Stimulated activated naive CD4-positive, alpha-beta T cell treated with Interleukin-2 at 50 U/mL for 16 hours (primary cell): ENCODE results near the gene FKRP.
A peak's percentile ranks its signal among the peaks of the same experiment; 100 is the strongest.
"Not testable (repeated sequence)": the region's sequence is repeated elsewhere in the genome, so short reads cannot be mapped to it uniquely, and the experiment has no call there.

Experiments
- DNase-seq: peaks from one replicate; lab custom pipeline; 2025; lab: John Stamatoyannopoulos, UW

FKRP gene

GRCh38 chr19:46759817-46760333 lies 14.0 kb downstream of the FKRP start:
- no peak for DNase-seq

- no peak for DNase-seq
Observed at GRCh38 chr19:46760363-46760762, 14.5 kb downstream of the FKRP start.

GRCh38 chr19:46760897-46761296 lies 15.0 kb downstream of the FKRP start:
- DNase-seq, result not testable (repeated sequence)

GRCh38 chr19:46761418-46761831 lies 15.6 kb downstream of the FKRP start:
- no peak for DNase-seq

DNA sequence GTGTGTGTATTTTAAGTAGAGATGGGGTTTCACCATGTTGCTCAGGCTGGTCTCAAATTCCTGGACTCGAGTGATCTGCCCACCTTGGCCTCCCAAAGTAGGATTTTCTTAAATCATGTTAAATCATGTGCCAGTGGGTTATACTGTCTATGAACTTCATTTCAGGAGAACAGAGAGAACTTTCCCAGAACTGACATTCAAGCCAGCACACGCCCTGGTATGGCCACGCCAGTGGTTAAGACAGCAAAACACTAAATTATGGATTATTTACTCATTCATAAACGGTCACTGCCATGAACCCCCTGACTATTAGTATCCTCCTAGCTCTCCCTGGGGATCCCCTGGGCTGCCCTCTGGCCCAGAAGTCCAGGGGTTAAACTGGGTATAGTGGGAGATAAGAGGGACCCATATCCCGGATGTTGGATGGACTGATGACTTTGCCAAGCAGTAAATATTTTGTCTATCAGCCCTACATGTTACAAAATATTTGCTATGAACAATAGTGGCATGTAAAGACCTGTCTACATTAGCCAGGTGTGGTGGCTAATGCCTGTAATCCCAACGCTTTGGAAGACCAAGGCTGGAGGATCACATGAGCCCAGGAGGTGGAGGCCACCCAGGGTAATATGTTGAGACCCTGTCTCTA lies 16.5 kb downstream of the FKRP start:
- DNase-seq, result no peak

DNA sequence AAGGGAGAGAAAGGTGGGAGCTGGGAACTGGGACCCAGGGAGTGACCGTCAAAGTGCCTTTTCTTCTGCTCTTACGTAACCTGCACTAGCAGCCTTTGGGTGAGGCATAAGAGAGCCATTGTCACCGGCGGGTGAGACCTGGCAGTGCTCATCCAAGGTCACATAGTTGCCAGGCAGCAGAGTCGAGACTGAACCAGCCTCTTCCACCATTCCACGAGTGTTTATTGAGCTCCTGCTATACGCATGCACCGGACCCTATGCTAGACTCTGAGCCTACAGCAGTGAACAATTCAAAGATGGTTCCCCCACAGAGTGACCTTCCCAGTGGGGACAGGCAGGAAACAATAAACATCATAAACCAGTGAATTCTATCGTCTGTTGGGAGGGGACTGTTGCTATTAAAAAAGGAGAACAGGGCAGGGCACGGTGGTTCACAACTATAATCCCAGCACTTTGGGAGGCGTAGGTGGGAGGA lies 19.0 kb downstream of the FKRP start:
- DNase-seq, result no peak

GRCh38 chr19:46766569-46767317 lies 20.9 kb downstream of the FKRP start:
- DNase-seq, result peak; percentile 63

- not testable (repeated sequence) for DNase-seq
Observed at GRCh38 chr19:46768746-46769145, 22.9 kb downstream of the FKRP start.

- DNase-seq, result no peak
Observed at GRCh38 chr19:46772170-46773017, 26.5 kb downstream of the FKRP start.

- DNase-seq, result no peak
Observed at GRCh38 chr19:46773018-46773399, 27.2 kb downstream of the FKRP start.

DNA sequence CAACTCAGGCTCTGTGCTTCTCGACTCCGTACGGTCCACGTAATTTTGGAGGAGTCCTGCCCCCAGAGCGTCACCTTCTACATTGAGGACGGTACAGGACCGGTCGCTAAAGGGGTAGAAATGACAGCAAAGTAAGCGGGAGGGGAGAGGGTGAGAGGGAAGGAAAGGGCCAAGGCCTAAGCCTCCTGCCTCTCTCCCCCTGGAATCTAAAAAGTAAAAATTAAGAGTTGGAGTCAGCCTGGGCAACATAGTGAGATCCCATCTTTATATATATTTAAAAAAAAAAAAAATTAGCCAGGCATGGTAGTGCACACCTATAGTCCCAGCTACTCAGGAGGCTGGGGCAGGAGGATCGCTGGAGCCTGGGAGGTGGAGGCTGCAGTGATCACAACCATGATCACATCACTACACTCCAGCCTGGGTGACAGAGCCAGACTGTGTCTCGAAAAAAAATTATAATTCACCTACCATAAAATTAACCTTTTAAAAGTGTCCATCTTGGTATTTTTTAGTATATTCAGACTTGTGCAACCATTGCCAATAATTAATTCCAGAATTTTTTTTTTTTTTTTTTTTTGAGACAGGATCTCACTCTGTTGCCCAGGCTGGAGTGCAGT lies 29.9 kb downstream of the FKRP start:
- DNase-seq, result no peak

GRCh38 chr19:46776927-46777911 lies 31.4 kb downstream of the FKRP start:
- peak; percentile 10 for DNase-seq

- DNase-seq, result not testable (repeated sequence)
Observed at GRCh38 chr19:46777956-46778645, 32.2 kb downstream of the FKRP start.

DNA sequence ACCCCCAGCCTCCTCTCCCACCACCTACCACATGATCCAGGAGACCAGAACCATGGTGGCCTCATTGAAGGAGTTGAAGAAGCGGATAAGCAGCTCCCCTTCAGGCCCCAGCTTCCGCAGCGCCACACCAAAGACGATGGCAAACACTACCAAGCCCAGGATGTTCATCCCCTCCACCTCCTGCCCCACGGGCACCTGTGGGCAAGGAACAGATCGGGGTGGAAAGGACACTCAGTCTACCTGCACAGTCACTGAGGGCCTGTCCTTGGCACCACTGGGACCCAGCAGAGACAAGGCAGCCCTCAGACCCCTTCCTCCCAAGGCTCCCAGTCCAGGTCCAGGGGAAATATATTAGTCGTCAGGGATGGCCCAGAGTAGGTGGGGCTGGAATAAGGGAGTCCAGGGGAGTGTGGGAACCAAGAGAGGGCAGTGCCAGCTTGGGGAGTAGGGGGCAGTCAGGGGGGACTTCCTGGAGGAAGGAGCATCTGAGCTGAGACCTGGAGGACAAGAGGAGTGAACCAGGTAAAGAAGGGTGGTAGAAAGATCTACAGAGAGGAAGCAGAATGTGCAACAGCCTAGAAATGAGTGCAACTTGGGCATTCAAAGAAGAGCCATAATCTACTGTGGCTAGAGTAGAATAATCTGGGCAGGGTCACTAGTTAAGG lies 36.6 kb downstream of the FKRP start:
- no peak for DNase-seq

DNA sequence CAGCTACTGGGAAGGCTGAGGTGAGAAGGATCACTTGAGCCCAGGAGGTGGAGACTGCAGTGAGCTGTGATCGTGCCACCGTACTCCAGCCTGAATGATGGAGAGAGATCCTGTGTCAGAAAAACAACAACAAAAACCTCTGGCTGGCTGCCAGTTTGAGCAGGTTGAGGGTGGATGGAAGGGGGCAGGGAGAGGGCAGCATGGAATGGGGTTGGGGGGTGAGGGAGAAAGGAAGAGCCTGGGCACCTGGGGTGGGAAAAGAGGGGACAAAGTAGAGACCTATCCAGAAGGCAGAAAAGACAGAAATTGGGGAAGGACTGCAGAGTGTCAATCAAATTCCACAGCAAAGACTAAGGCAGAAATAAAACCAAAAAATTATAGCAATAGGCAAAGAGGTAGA lies 37.8 kb downstream of the FKRP start:
- no peak for DNase-seq

GRCh38 chr19:46784262-46785053 lies 38.6 kb downstream of the FKRP start:
- DNase-seq, result peak; percentile 80

DNA sequence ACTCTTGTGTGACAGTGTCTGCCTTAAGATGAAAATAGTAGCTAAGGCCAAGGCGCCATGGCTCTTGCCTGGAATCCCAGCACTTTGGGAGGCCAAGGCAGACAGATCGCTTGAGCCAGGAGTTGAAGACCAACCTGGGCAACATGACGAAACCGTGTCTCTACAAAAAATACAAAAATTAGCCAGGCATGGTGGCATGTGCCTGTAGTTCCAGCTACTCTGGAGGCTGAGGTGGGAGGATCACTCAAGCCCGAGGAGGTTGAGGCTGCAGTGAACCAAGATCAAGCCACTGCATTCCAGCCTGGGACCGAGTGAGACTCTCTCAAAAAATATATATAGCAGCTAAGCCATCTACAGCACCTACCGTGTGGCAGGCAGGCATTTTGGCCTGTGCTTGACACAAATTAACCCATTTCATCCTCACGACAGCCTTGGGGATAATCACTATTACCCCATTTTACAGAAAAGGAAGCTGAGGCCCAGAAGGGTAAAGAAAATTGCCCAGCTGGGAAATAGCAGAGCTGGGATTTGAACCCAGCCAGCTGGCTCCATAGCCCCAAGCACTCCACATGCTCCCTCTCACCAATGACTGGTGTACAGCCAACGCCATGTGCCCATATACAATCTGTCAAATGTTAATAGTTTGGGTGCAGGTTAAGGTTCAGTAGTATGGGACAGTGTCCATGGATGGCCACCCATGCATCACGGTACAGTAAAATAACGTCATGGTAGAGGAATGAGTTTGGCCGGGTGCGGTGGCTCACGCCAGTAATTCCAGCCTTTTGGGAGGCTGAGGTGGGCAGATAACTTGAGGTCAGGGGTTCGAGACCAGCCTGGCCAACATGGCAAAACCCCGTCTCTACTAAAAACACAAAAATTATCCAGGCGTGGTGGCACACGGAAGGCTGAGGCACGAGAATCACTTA lies 39.5 kb downstream of the FKRP start:
- DNase-seq, result no peak

GRCh38 chr19:46785980-46786235 lies 40.1 kb downstream of the FKRP start:
- DNase-seq, result no peak
